PC-3 (cell line): ENCODE data around the gene PRPF40B. TPM values are rescaled to one million over a fixed set of nuclear protein-coding genes. Genes with fewer than 3 reads are reported as not detected.

ENCODE experiments used
- ATAC-seq: fragments of 200-7000 bp; cut with Tn5 transposase; 2 replicates; pipeline ENCODE4 v1.9.1; 2020; ENCODE audit warnings: mild to moderate bottlenecking, moderate library complexity
- BruUV-seq: library from RNA; stranded (reverse); fragments of 400-500 nt; replicated peaks from 2 replicates; lab custom pipeline; 2021; lab: Mats Ljungman, UMichigan
- CTCF ChIA-PET: fragments of 300-600 bp; sonication (Branson Sonifier 250); formaldehyde crosslinking; loops from one replicate; lab custom pipeline; 2022; ENCODE audit warnings: antibody characterized with exemption; lab: Charles Lee
- POLR2A ChIA-PET: fragments of 300-600 bp; sonication (Branson Sonifier 250); formaldehyde crosslinking; loops from one replicate; lab custom pipeline; 2022; ENCODE audit warnings: antibody characterized with exemption; ENCODE audit not compliant: unreplicated experiment; lab: Charles Lee
- DNase-seq: peaks from one replicate; pipeline ENCODE4 v3.0.0-alpha.2; 2015
- H2AFZ ChIP-seq: fragments of 300-600 bp; sonication (generic); 2 replicates; pipeline ENCODE4 v1.6.0; 2016; ENCODE audit warnings: antibody characterized with exemption, low read length
- H3F3A ChIP-seq: fragments of 300-600 bp; sonication (generic); one replicate; pipeline ENCODE4 v1.6.0; 2017; ENCODE audit warnings: antibody characterized with exemption, low read length, control low read depth, mild to moderate bottlenecking; ENCODE audit not compliant: unreplicated experiment
- H3K27ac ChIP-seq: fragments of 300-600 bp; sonication (generic); 2 replicates; pipeline ENCODE4 v1.5.1; 2016; ENCODE audit warnings: mild to moderate bottlenecking, low read length
- H3K27me3 ChIP-seq: fragments of 300-600 bp; sonication (generic); 2 replicates; pipeline ENCODE4 v1.6.1; 2016; ENCODE audit warnings: low read length, mixed read lengths
- H3K36me3 ChIP-seq: fragments of 300-600 bp; sonication (generic); 2 replicates; pipeline ENCODE4 v1.6.1; 2016; ENCODE audit warnings: low read depth, mixed run types, low read length, mixed read lengths
- H3K4me1 ChIP-seq: fragments of 300-600 bp; sonication (generic); 2 replicates; pipeline ENCODE4 v1.5.1; 2016; ENCODE audit warnings: low read length; ENCODE audit not compliant: insufficient read depth
- H3K4me2 ChIP-seq: fragments of 300-600 bp; sonication (generic); 2 replicates; pipeline ENCODE4 v1.6.0; 2016; ENCODE audit warnings: low read length
- H3K4me3 ChIP-seq: fragments of 300-600 bp; sonication (generic); 2 replicates; pipeline ENCODE4 v1.5.1; 2016; ENCODE audit warnings: mild to moderate bottlenecking, low read length, mixed read lengths
- H3K79me2 ChIP-seq: fragments of 300-600 bp; sonication (generic); 2 replicates; pipeline ENCODE4 v1.6.1; 2017; ENCODE audit warnings: low read length, mixed read lengths
- H3K9ac ChIP-seq: fragments of 300-600 bp; sonication (generic); 2 replicates; pipeline ENCODE4 v1.6.0; 2016; ENCODE audit warnings: mild to moderate bottlenecking, low read length
- H3K9me2 ChIP-seq: fragments of 300-600 bp; sonication (generic); replicated peaks from 2 replicates; pipeline ENCODE4 v1.6.1; 2016; ENCODE audit warnings: mixed run types, low read length, mixed read lengths
- H3K9me3 ChIP-seq: fragments of 300-600 bp; sonication (generic); 2 replicates; pipeline ENCODE4 v1.6.1; 2016; ENCODE audit warnings: low read length, mixed read lengths
- H4K20me1 ChIP-seq: fragments of 300-600 bp; sonication (generic); 2 replicates; pipeline ENCODE4 v1.6.1; 2016; ENCODE audit warnings: low read length, mixed read lengths
- EZH2 ChIP-seq: fragments of 300-600 bp; sonication (generic); IDR thresholded peaks from one replicate; pipeline ENCODE4 v1.6.1; 2017; ENCODE audit warnings: antibody characterized with exemption, mild to moderate bottlenecking, low read length; ENCODE audit not compliant: unreplicated experiment
- EZH2phosphoT487 ChIP-seq: fragments of 300-600 bp; sonication (generic); IDR thresholded peaks from 2 replicates; pipeline ENCODE4 v1.6.1; 2018; ENCODE audit warnings: mild to moderate bottlenecking, antibody characterized with exemption, low read length, borderline replicate concordance
- intact Hi-C: fragments of 100-400 bp; cut with micrococcal nuclease; formaldehyde crosslinking; loops from 2 replicates; pipeline ENCODE4 v1.9.0; 2023
- total RNA-seq: library from RNA; depleted of rRNA; stranded (reverse); fragments of >200 nt; gene quantifications from 2 replicates; pipeline ENCODE4 v1.2.3, GENCODE V29; 2014
- TF ChIP-seq, protein P1 (sequence below): fragments of 300-600 bp; sonication (generic); conservative IDR thresholded peaks from 2 replicates; pipeline ENCODE4 v1.5.1; 2017; ENCODE audit warnings: antibody characterized with exemption, low read depth, mild to moderate bottlenecking, low read length

Gene PRPF40B
- total RNA-seq, 1 experiment from 2014 or later = 17.7 TPM

- TF ChIP-seq, protein P1, sequence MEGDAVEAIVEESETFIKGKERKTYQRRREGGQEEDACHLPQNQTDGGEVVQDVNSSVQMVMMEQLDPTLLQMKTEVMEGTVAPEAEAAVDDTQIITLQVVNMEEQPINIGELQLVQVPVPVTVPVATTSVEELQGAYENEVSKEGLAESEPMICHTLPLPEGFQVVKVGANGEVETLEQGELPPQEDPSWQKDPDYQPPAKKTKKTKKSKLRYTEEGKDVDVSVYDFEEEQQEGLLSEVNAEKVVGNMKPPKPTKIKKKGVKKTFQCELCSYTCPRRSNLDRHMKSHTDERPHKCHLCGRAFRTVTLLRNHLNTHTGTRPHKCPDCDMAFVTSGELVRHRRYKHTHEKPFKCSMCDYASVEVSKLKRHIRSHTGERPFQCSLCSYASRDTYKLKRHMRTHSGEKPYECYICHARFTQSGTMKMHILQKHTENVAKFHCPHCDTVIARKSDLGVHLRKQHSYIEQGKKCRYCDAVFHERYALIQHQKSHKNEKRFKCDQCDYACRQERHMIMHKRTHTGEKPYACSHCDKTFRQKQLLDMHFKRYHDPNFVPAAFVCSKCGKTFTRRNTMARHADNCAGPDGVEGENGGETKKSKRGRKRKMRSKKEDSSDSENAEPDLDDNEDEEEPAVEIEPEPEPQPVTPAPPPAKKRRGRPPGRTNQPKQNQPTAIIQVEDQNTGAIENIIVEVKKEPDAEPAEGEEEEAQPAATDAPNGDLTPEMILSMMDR = no peak
- TF ChIP-seq EZH2 (no peak), EZH2phosphoT487 (no peak)
- ChIA-PET CTCF (interaction anchor here (1.0 kb wide), 1 partner anchor 9 kb away, joined by 3 read pairs; no protein-coding TSS in a partner anchor), POLR2A (interaction anchor here (0.6 kb wide), 1 partner anchor 353 kb away, joined by 3 read pairs; no protein-coding TSS in a partner anchor)
- H3K9me3 ChIP-seq = no peaks in the 10 kb centered on the region
- H3K9me2 ChIP-seq = no peaks in the 10 kb centered on the region
- no peaks in the 10 kb centered on the region for H4K20me1 ChIP-seq
- no peaks in the 10 kb centered on the region for H3K36me3 ChIP-seq
- no peak overlapping the region for H3K4me2 ChIP-seq
- no peak overlapping the region for H3K27ac ChIP-seq
- no peak overlapping the region for H3K9ac ChIP-seq
- no peak for ATAC-seq
- no peak overlapping the region for H2AFZ ChIP-seq
- H3K4me1 ChIP-seq = peaks cover 4% of the 10 kb centered on the region; the same call in 1 of the 2 replicates
- no peaks in the 10 kb centered on the region for H3K79me2 ChIP-seq
- DNase-seq = no peak
- intact Hi-C loops = loop anchor here (1.0 kb wide), 2 partner anchors 63 to 134 kb away; partner anchors contain the start of gene FMNL3
- TSS peak; percentile 20 for BruUV-seq
- no peak overlapping the region for H3K4me3 ChIP-seq
- no peaks in the 10 kb centered on the region for H3F3A ChIP-seq
- no peaks in the 10 kb centered on the region for H3K27me3 ChIP-seq
These were observed 20.7 kb downstream of the PRPF40B start for GRCh38 chr12:49643961-49644619.

DNA sequence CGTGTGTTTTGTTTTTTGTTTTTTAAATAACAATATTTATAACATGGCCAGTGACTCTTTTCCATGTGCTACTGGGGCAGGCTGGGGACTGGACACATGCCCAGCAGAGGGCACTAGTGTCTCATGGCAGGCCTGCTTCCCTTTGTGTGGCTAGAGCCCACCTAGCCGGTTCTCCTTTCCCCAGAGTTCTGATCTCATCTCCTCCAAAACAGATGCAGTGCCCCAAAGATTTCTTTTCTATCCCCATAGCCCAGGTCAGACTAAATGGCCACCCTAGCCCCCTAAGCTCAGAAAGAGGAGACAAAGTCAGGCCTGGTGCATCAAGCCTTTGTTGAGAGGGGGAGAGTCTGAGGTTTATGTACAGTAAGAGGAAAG lies 21.2 kb downstream of the PRPF40B start:
- Histone ChIP-seq H3K79me2 (no peaks in the 10 kb centered on the region), H3K27me3 (no peaks in the 10 kb centered on the region), H3K4me3 (no peak overlapping the region), H3K4me2 (no peak overlapping the region), H3K9ac (no peak overlapping the region), H3F3A (no peaks in the 10 kb centered on the region), H3K9me3 (no peaks in the 10 kb centered on the region), H2AFZ (no peak overlapping the region), H3K9me2 (no peaks in the 10 kb centered on the region), H4K20me1 (no peaks in the 10 kb centered on the region), H3K4me1 (peaks cover 4% of the 10 kb centered on the region; the same call in 1 of the 2 replicates), H3K27ac (no peak overlapping the region), H3K36me3 (no peaks in the 10 kb centered on the region)
- BruUV-seq = no TSS peak
- intact Hi-C loops = loop anchor here (1.0 kb wide), 2 partner anchors 63 to 134 kb away; partner anchors contain the start of gene FMNL3
- TF ChIP-seq EZH2phosphoT487 = no peak
- TF ChIP-seq, protein P1 = peak; percentile 96
- TF ChIP-seq EZH2 = no peak
- peak; percentile 79 for DNase-seq
- POLR2A ChIA-PET = no interaction called here
- ATAC-seq = peak; percentile 87
- CTCF ChIA-PET = interaction anchor here (0.7 kb wide), 1 partner anchor 68 kb away, joined by 6 read pairs; no protein-coding TSS in a partner anchor
